ENCODE data around the gene RBM43.
"Not testable (repeated sequence)": the region's sequence is repeated elsewhere in the genome, so short reads cannot be mapped to it uniquely, and the experiment has no call there.

RBM43 gene

GRCh38 chr2:151261231-151261976, at the start of gene RBM43:
TSS of gene RBM43 (minus strand) at chr2:151261863. CDS start at chr2:151261727, 136 bp downstream.
- DNase-seq (ENCODE audit: low read depth in 2 of 2): peak; percentile 74 to 76

DNA sequence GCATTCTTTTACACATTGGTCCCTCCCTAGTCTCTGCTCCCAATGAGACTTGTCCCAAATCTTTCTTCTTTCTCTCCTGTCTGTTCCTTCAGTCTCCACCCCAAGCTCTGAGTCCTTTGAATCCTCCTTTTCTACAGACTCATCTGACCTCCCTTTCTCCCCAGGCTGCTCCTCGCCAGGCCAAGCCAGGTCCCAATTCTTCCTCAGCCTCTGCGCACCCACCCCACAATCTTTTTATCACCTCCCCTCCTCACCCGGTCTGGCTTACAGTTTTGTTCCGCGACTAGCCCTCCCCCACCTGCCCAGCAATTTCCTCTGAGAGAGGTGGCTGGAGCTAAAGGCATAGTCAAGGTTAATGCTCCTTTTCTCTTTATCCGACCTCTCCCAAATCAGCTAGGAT, 48.6 kb upstream of the RBM43 start:
- DNase-seq (ENCODE audit: low read depth in 2 of 2): not testable (repeated sequence)

DNA sequence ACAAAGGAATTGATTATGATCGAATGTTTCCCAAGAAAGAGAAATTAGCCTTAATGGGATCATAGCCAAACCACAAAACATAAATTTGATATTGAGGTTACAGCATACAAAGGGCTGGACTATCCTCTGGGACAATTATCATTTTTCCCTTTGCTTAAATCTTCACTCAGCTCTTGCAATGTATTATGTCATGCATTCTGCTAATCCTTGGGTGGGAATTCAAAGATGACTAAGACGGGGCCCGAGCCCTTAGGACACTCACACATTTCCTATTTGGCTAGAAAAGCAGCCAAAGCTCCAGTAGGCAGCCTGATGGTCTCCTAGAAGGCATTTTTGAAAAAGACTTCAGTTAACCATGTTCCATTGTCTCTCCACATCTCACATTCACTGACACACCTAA, 45.0 kb upstream of the RBM43 start:
- DNase-seq (ENCODE audit: low read depth in 2 of 2): no peak

GRCh38 chr2:151305129-151305691, 43.5 kb upstream of the RBM43 start:
- DNase-seq (ENCODE audit: low read depth in 2 of 2): no peak

DNA sequence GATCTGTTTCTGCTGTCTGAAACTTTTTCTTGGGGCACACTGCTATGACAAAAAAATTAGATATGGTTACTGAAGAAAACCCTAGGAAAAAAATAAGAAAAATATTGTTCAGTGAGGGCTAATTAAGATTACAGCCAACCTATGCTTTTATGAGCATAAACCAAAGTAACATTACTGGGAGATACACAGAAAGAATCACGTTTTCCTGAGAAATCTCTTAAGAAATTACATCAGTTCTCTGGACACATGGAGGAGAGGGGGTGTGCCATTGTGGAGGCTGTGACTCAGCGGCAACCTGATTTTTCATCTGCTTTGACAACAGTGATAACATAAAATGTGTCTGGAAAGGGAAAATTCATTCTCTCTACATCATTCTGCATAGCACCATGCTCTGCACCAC, 41.2 kb upstream of the RBM43 start:
- no peak for DNase-seq (ENCODE audit: low read depth in 2 of 2)

DNA sequence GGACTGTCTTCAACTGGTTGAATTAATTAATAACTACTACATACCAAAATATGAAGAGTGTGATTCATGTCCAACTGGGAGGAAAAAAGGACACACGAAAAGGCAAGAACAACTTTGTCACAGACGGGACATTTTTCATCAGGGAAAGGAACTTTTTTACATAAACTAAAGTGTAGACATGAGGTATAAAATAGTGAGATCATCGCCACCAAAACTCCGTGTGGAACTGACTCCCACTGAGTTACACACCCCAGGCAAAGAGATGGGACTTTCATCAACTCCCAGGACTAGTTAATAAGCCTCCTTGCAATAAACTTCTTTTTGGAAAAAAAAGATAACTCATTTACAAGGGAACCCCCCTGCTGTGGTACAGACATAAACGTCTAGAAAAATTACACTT, 40.7 kb upstream of the RBM43 start:
- DNase-seq (ENCODE audit: low read depth in 2 of 2): no peak

DNA sequence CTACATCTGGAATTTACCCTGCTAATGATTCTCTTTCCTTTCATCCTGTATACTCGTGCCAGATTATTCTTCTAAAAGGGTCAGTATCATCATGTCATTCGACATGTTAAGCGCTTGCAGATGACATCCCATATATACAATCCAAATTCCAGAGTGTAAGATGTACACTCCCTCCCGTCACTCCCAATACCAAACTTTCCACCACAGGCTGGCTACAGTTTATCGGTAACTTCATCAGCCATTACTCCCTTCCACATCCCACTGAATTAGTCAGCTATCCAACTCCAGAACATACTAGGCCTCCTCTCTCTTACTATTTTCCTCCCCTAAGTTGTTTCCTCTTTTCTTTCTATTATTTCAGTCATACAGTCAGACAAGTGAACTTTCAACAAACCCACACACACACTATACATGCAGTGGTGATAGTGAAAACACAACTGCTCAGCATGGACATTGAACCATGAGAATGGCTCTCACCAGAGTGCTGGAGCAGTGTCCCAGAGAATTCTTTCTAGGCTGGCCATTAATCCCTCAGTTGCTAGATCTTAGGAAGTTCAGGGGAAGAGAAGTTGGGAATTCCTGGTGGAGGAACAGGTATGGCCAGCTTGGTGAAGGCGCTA, 38.4 kb upstream of the RBM43 start:
- DNase-seq (ENCODE audit: low read depth in 2 of 2): no peak

- no peak for DNase-seq (ENCODE audit: low read depth in 2 of 2)
Measured at GRCh38 chr2:151297882-151298281, 36.2 kb upstream of the RBM43 start.

GRCh38 chr2:151295926-151296325, 34.3 kb upstream of the RBM43 start:
- not testable (repeated sequence) for DNase-seq (ENCODE audit: low read depth in 2 of 2)

DNA sequence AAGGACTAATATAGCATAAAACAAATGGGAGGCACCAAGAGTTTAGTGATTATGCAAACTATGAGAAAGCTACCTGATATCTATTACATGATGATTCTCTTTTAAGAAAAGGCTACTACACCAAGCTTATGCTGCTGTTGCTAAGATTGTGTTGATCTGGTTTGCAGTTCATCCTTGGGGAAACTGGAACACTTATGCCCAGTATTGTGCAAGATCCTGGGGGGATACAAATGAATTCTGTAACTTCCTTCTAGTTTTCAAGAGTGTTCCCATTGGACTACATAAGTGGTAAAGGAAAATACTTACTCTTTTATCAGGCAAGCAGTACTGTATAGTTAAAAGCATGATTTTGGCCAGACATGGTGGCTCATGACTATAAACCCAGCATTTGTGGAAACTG, 30.9 kb upstream of the RBM43 start:
- no peak for DNase-seq (ENCODE audit: low read depth in 2 of 2)

GRCh38 chr2:151292141-151292540, 30.5 kb upstream of the RBM43 start:
- no peak for DNase-seq (ENCODE audit: low read depth in 2 of 2)

DNA sequence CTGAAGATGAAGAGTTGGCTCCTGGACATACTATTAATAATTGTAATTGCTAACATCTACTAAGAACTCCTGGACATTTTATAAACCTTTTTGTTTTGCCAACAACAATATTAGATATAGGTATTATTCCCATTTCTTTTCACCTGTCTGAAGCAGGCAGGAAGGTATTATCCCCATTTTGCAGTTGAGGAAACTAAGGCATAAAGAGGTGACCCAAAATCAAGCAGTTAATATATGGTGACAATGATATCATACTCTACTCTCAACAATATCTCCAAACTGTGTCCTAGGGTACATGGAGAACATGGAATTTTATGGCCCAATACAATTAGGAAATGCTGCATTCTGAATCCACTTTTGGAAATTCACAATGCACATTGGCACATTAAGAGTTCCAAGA, 29.6 kb upstream of the RBM43 start:
- DNase-seq (ENCODE audit: low read depth in 2 of 2): no peak

- no peak for DNase-seq (ENCODE audit: low read depth in 2 of 2)
Measured at GRCh38 chr2:151289972-151290866, 28.6 kb upstream of the RBM43 start.

DNA sequence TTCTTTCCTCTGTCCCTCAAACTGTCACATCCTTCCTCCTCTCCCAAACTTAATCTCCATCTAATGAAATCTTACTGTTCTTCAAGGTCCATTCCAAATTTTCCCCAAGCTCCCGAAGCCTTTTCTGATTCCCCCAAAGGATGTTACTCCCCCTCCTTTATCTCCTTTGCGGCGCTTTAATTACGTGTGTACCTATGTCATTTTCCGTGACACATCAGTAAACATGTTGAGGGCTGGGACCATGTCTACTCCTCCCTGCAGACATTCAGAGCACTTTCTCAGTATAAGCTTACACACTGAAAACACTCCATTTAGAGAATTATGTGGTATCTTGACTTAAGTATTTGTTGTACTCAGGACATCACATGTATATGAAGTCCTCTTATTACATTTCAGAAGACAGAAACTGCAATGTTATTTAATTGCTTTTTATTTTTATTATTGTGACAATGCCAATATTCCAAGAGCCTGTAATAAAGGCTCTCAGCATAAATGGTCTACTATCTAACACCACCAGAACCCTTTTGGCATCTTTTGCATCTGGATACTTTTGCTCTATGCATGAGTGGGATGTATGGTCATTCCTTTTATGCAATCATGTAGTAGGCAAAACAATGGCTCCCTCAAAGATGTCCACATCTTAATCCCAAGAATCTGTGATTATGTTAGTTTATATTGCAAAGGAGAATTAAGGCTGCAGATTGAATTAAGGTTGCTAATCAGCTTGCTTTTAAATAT, 26.0 kb upstream of the RBM43 start:
- DNase-seq (ENCODE audit: low read depth in 2 of 2): no peak

- no peak for DNase-seq (ENCODE audit: low read depth in 2 of 2)
Measured at GRCh38 chr2:151282401-151282800, 20.7 kb upstream of the RBM43 start.

GRCh38 chr2:151280271-151280670, 18.6 kb upstream of the RBM43 start:
- DNase-seq (ENCODE audit: low read depth in 2 of 2): no peak

GRCh38 chr2:151278487-151278886, 16.8 kb upstream of the RBM43 start:
- DNase-seq (ENCODE audit: low read depth in 2 of 2): no peak

DNA sequence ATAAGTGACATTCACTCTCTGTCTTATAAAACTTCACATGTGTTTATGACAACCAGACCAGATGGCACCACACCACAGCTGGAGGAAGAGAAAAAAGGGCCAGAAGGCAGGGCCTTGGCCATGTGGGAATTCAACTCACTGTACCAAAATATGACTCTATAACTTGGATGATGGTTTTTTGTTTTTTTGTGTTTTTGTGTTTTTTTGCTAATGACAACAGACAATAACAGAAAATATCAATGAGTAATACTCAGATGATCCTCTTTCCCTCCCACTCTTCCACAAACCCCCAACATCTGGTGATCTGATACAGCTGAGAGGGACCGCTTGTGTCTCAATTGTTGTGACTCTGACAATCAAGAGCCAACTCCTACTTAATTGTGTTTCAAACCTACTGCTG, 15.4 kb upstream of the RBM43 start:
- no peak for DNase-seq (ENCODE audit: low read depth in 2 of 2)

GRCh38 chr2:151275291-151275690, 13.6 kb upstream of the RBM43 start:
- DNase-seq (ENCODE audit: low read depth in 2 of 2): no peak

DNA sequence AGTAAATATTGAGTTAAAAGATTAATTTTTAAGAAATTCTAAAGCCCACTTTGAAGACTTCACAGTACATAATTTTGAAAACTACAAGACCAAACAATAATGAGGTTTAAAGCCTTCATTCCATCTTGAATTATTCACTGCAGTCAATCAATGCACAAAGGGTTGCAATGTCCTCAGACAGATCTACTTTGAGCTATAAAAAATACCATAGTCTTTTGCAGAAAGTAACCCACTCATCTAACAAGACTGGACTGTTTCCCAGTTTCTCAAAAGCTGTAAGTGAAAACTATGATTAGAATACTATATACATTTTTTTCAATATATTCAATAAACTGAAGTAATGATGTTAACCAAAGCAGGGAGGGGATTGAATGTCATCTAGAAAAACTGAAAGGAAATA, 10.2 kb upstream of the RBM43 start:
- no peak for DNase-seq (ENCODE audit: low read depth in 2 of 2)

DNA sequence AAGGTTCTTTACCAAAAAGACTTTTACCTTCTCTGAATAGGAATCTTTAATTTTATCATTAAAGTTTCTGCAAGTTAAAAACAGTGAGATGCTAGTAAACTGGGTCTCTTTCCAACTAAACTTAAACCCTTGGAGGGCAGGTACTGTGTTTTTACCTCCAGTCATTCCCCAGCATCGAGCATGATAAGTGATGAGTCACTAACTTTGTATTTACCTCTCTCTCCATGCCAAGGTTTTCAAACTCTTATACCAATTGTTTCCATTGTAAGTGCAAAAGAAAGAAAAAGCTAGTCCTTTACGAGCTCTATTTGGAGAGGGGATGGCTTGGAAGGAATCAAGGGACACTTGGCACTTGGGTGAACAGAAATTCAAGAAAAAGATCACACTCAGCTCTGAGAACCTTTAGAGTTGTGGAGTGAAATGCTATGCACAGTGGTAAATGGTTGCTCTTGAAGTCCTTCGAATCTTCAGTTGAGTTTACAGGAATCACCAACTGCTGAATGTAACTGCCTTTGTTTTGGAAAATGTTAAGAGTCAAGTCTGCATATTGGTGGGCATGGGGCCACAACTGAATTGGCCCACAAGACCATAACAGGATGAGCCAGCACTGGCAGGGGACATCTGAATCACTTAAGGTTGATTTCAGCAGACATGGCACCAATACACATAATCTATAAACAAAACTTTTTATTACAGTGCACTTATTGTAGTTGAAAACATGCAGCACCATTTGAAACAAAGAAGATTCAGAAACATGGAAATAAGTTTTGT, 8.3 kb upstream of the RBM43 start:
- no peak for DNase-seq (ENCODE audit: low read depth in 2 of 2)
